H1 (cell line): Measurements from ENCODE around the gene LCLAT1. TPM values are rescaled to one million over a fixed set of nuclear protein-coding genes. Genes with fewer than 3 reads are reported as not detected.

Experiments
- CTCF ChIA-PET: fragments of 300-600 bp; sonication (Branson Sonifier 250); formaldehyde crosslinking; loops from one replicate; lab custom pipeline; 2021; ENCODE audit not compliant: partially characterized antibody; lab: Charles Lee
- POLR2A ChIA-PET: fragments of 300-600 bp; sonication (Branson Sonifier 250); formaldehyde crosslinking; loops from one replicate; lab custom pipeline; 2021; ENCODE audit warnings: inconsistent platforms; ENCODE audit not compliant: partially characterized antibody; lab: Charles Lee
- DNase-seq, 2 experiments: peaks; one replicate each; pipeline versions ENCODE4 v3.0.0 to v3.0.0-alpha.2; 2010 to 2022; ENCODE audit warnings: low spot score in 2 of 2, low read depth in 1 of 2, mixed read lengths in 1 of 2
- FAIRE-seq: peaks from 2 replicates; lab custom pipeline; 2011; peaks lifted over from hg19 to GRCh38; lab: Jason Lieb, UNC
- H2AFZ ChIP-seq: 2 replicates; pipeline ENCODE4 v1.8.1; 2012; ENCODE audit warnings: low read length, inconsistent platforms
- H2AK5ac ChIP-seq: 2 replicates; pipeline ENCODE4 v1.6.1; 2013; ENCODE audit warnings: low read depth, low read length
- H2BK120ac ChIP-seq: replicated peaks from 2 replicates; pipeline ENCODE3; 2013; ENCODE audit warnings: low read depth, low read length, inconsistent platforms
- H2BK12ac ChIP-seq: 2 replicates; pipeline ENCODE4 v1.6.1; 2013; ENCODE audit warnings: low read depth, low read length
- H2BK15ac ChIP-seq: 2 replicates; pipeline ENCODE4 v1.6.1; 2013; ENCODE audit warnings: low read length
- H2BK20ac ChIP-seq: 2 replicates; pipeline ENCODE4 v1.6.1; 2013; ENCODE audit warnings: low read length
- H2BK5ac ChIP-seq: 2 replicates; pipeline ENCODE4 v1.6.1; 2013; ENCODE audit warnings: low read depth, low read length
- H3K14ac ChIP-seq: 2 replicates; pipeline ENCODE4 v1.6.1; 2013; ENCODE audit warnings: inconsistent platforms; ENCODE audit not compliant: insufficient read length
- H3K18ac ChIP-seq: 2 replicates; pipeline ENCODE4 v1.6.1; 2013; ENCODE audit warnings: low read length; ENCODE audit errors: extremely low read depth
- H3K23ac ChIP-seq: 2 replicates; pipeline ENCODE4 v1.6.1; 2013; ENCODE audit warnings: inconsistent platforms; ENCODE audit not compliant: insufficient read length
- H3K23me2 ChIP-seq: 2 replicates; pipeline ENCODE4 v1.6.1; 2013; ENCODE audit warnings: low read depth, low read length
- H3K27ac ChIP-seq: 2 replicates; pipeline ENCODE4 v1.6.1; 2011; ENCODE audit warnings: low read depth, low read length, inconsistent platforms
- H3K27me3 ChIP-seq, 4 experiments: replicated peaks in 1 of 4; 1 replicate in 1 of 4; 2 replicates in 3 of 4; pipeline versions ENCODE4 v1.6.1 to v1.8.1; 2011 to 2013; ENCODE audit warnings: low read length in 3 of 4, mild to moderate bottlenecking in 3 of 4, inconsistent platforms in 2 of 4, mixed read lengths in 2 of 4, moderate library complexity in 1 of 4; ENCODE audit not compliant: control insufficient read depth in 3 of 4, insufficient read depth in 3 of 4; ENCODE audit errors: extremely low read depth in 1 of 4
- H3K36me3 ChIP-seq, 4 experiments: 2 replicates each; pipeline versions ENCODE4 v1.6.1 to v1.8.1; 2011 to 2013; ENCODE audit warnings: mild to moderate bottlenecking in 4 of 4, low read length in 3 of 4, moderate library complexity in 2 of 4, control low read depth in 1 of 4, inconsistent platforms in 1 of 4; ENCODE audit not compliant: insufficient read depth in 4 of 4, control insufficient read depth in 2 of 4
- H3K4ac ChIP-seq: replicated peaks from 2 replicates; pipeline ENCODE3; 2013; ENCODE audit warnings: low read length, low read depth, mixed read lengths, inconsistent platforms; ENCODE audit not compliant: insufficient read length
- H3K4me1 ChIP-seq, 4 experiments: replicated peaks in 1 of 4; 1 replicate in 1 of 4; 2 replicates in 3 of 4; pipeline versions ENCODE4 v1.6.1 to v1.8.1; 2011 to 2013; ENCODE audit warnings: low read length in 3 of 4, inconsistent platforms in 2 of 4, mixed read lengths in 1 of 4; ENCODE audit not compliant: insufficient read depth in 4 of 4, control insufficient read depth in 3 of 4
- H3K4me2 ChIP-seq, 2 experiments: 2 replicates each; pipeline versions ENCODE4 v1.6.1 to v1.8.1; 2011 to 2013; ENCODE audit warnings: low read depth in 2 of 2, low read length in 2 of 2, control low read depth in 1 of 2, inconsistent platforms in 1 of 2, mild to moderate bottlenecking in 1 of 2; ENCODE audit not compliant: insufficient read depth in 1 of 2
- H3K4me3 ChIP-seq, 4 experiments: fragments of 200-600, 300-600 bp in 1 of 4; sonication (generic), shearing (Covaris generic), sonication (Bioruptor Twin) in 1 of 4; 2 replicates each; pipeline versions ENCODE4 v1.5.1 to v1.8.1; 2011 to 2016; ENCODE audit warnings: low read length in 4 of 4, low read depth in 3 of 4, control low read depth in 2 of 4, inconsistent platforms in 2 of 4, mild to moderate bottlenecking in 2 of 4, mixed read lengths in 1 of 4, moderate library complexity in 1 of 4; ENCODE audit not compliant: insufficient read depth in 2 of 4; ENCODE audit errors: extremely low read depth in 1 of 4
- H3K56ac ChIP-seq: replicated peaks from 2 replicates; pipeline ENCODE3; 2013; ENCODE audit warnings: low read depth, mild to moderate bottlenecking, mixed read lengths, low read length, inconsistent platforms; ENCODE audit not compliant: insufficient read length
- H3K79me1 ChIP-seq: 2 replicates; pipeline ENCODE4 v1.6.1; 2013; ENCODE audit warnings: low read depth, low read length, control low read depth
- H3K79me2 ChIP-seq, 2 experiments: 2 replicates each; pipeline versions ENCODE4 v1.6.1 to v1.8.1; 2012 to 2013; ENCODE audit warnings: low read length in 2 of 2, mild to moderate bottlenecking in 2 of 2, inconsistent platforms in 1 of 2; ENCODE audit not compliant: insufficient read depth in 2 of 2, control insufficient read depth in 1 of 2
- H3K9ac ChIP-seq, 4 experiments: replicated peaks in 1 of 4; 1 replicate in 1 of 4; 2 replicates in 3 of 4; pipeline versions ENCODE4 v1.6.1 to v1.8.1; 2011 to 2013; ENCODE audit warnings: low read depth in 3 of 4, low read length in 3 of 4, control low read depth in 2 of 4, mild to moderate bottlenecking in 2 of 4, moderate library complexity in 2 of 4, inconsistent platforms in 1 of 4; ENCODE audit errors: extremely low read depth in 1 of 4
- H3K9me3 ChIP-seq, 2 experiments: 2 replicates each; pipeline versions ENCODE4 v1.6.1 to v1.8.1; 2012 to 2013; ENCODE audit warnings: mild to moderate bottlenecking in 2 of 2, moderate library complexity in 2 of 2, control low read depth in 1 of 2, inconsistent platforms in 1 of 2, low read depth in 1 of 2, low read length in 1 of 2, mixed read lengths in 1 of 2; ENCODE audit not compliant: insufficient read depth in 2 of 2
- H4K20me1 ChIP-seq, 2 experiments: replicated peaks in 1 of 2; 2 replicates each; pipeline versions ENCODE3 to v1.8.1; 2011 to 2013; ENCODE audit warnings: inconsistent platforms in 2 of 2, low read length in 2 of 2, mild to moderate bottlenecking in 1 of 2; ENCODE audit not compliant: insufficient read depth in 2 of 2, control insufficient read depth in 1 of 2
- H4K5ac ChIP-seq: 2 replicates; pipeline ENCODE4 v1.6.1; 2013; ENCODE audit warnings: low read length, low read depth, mixed read lengths, inconsistent platforms; ENCODE audit not compliant: insufficient read length
- H4K8ac ChIP-seq: 2 replicates; pipeline ENCODE4 v1.8.0; 2013; ENCODE audit warnings: mild to moderate bottlenecking, moderate library complexity, low read length, inconsistent platforms; ENCODE audit not compliant: insufficient read depth; ENCODE audit errors: extremely low read depth
- H4K91ac ChIP-seq: replicated peaks from 2 replicates; pipeline ENCODE3; 2013; ENCODE audit warnings: low read length, mixed read lengths, inconsistent platforms; ENCODE audit not compliant: insufficient read length
- BRCA1 ChIP-seq: IDR thresholded peaks from 2 replicates; pipeline ENCODE4 v1.6.1; 2012; ENCODE audit warnings: low read depth, low read length, improper control_type of control experiment
- CHD2 ChIP-seq: IDR thresholded peaks from 2 replicates; pipeline ENCODE4 v1.6.1; 2012; ENCODE audit warnings: low read length, improper control_type of control experiment
- EP300 ChIP-seq, 2 experiments: IDR thresholded peaks; 1 replicate in 1 of 2; 2 replicates in 1 of 2; pipeline ENCODE4 v1.6.1; 2011 to 2012; ENCODE audit warnings: low read depth in 2 of 2, low read length in 2 of 2, mild to moderate bottlenecking in 2 of 2, borderline replicate concordance in 1 of 2, inconsistent platforms in 1 of 2, moderate library complexity in 1 of 2
- POU5F1 ChIP-seq: IDR thresholded peaks from 2 replicates; pipeline ENCODE4 v1.6.1; 2011; ENCODE audit warnings: low read depth, mild to moderate bottlenecking, low read length, moderate library complexity
- SRF ChIP-seq: IDR thresholded peaks from 2 replicates; pipeline ENCODE4 v1.6.1; 2011; ENCODE audit warnings: mild to moderate bottlenecking, low read depth, low read length, moderate library complexity
- TAF1 ChIP-seq: IDR thresholded peaks from 2 replicates; pipeline ENCODE4 v1.6.1; 2011; ENCODE audit warnings: mild to moderate bottlenecking, low read depth, low read length
- WGBS, 2 experiments: shearing (Covaris generic) in 1 of 2; methylation state at CpG; one replicate each; pipeline versions ENCODE4 v1.1.6 to v1.1.7; 2013 to 2015; ENCODE audit warnings: low lambda C conversion rate in 2 of 2, mixed read lengths in 2 of 2, inconsistent platforms in 1 of 2, low coverage in 1 of 2, missing lambda C conversion rate in 1 of 2; ENCODE audit not compliant: insufficient replicate concordance in 2 of 2, insufficient coverage in 1 of 2, insufficient read length in 1 of 2; ENCODE audit errors: extremely low coverage in 1 of 2, missing lambda C conversion rate in 1 of 2; 5-methylcytosine and 5-hydroxymethylcytosine counted together
- polyA plus RNA-seq, 7 experiments: library from polyadenylated mRNA; depleted of rRNA in 3 of 7; stranded (reverse) in 5 of 7; unstranded in 2 of 7; fragments of >200 nt in 5 of 7; fragments of 200-250 nt in 2 of 7; gene quantifications; 1 replicate in 5 of 7; 2 replicates in 1 of 7; 4 replicates in 1 of 7; pipeline versions ENCODE4 v1.2.1 to v1.2.3, GENCODE V29; 2011 to 2013; ENCODE audit warnings: missing spikeins in 2 of 7, mixed read lengths in 2 of 7
- total RNA-seq: library from RNA; stranded (reverse); fragmentation: NEBNext Ultra II Directional; extraction: Animal tissue kit (Norgen Biotek cat#: 25700); gene quantifications from 2 replicates; pipeline ENCODE4 v1.2.1, GENCODE V29; 2021

The LCLAT1 gene
- total and polyA plus RNA-seq, 2 of the 8 experiments (the other 6 are each of a cell fraction or from before 2014, with no cell fraction given), result 7.6 to 22.0 TPM

- H2BK120ac ChIP-seq, result no peak overlapping the region
- WGBS, 2 experiments, result 89% methylated on average over 4 of the region's 4 CpGs; no CpG with 5 or more reads in 1 of the 2 experiments
- no peak overlapping the region for H4K8ac ChIP-seq
- no peak for TF ChIP-seq TAF1
- TF ChIP-seq POU5F1, result no peak
- TF ChIP-seq SRF, result no peak
- no peak for TF ChIP-seq BRCA1
- TF ChIP-seq EP300 (IDR thresholded peaks at IDR 0.05; ENCODE audit: borderline replicate concordance in 1 of 2, low read depth in 2 of 2, low read length in 2 of 2), result no peak
- no peak for TF ChIP-seq CHD2
- TF ChIP-seq, all 59 proteins: peak for 0
- 0 out of 2 replicates have a peak, but pooled peaks cover 1% of the 10 kb centered on the region for H3K23me2 ChIP-seq
- no peak overlapping the region for H3K9ac ChIP-seq
- no peaks in the 10 kb centered on the region for H3K9me3 ChIP-seq
- no peaks in the 10 kb centered on the region for H4K20me1 ChIP-seq
- H3K56ac ChIP-seq, result no peak overlapping the region
- no peaks in the 10 kb centered on the region for H3K79me1 ChIP-seq
- H3K4me3 ChIP-seq, result no peak overlapping the region
- H3K18ac ChIP-seq, result no peak overlapping the region
- H2BK5ac ChIP-seq, result no peak overlapping the region
- no peaks in the 10 kb centered on the region for H3K36me3 ChIP-seq
- H2BK15ac ChIP-seq, result no peak overlapping the region
- H3K4ac ChIP-seq, result no peak overlapping the region
- H2AFZ ChIP-seq, result no peak overlapping the region
- H3K4me1 ChIP-seq, result no peaks in the 10 kb centered on the region
- no peak overlapping the region for H4K91ac ChIP-seq
- H2BK12ac ChIP-seq, result no peak overlapping the region
- no peak for FAIRE-seq
- H3K4me2 ChIP-seq, result no peak overlapping the region
- DNase-seq, result no peak
- no peak overlapping the region for H3K27ac ChIP-seq
- ChIA-PET POLR2A (no interaction called here), CTCF (interaction anchor here (1.0 to 2.4 kb wide), 3 partner anchors 11 to 26 kb away, joined by 3 to 12 read pairs (median 11); no protein-coding TSS in a partner anchor)
- H4K5ac ChIP-seq, result no peak overlapping the region
- H3K79me2 ChIP-seq, result no peaks in the 10 kb centered on the region
- H3K27me3 ChIP-seq, result 0 out of 7 replicates have a peak, but pooled peaks cover 0 to 2% (median 0%) of the 10 kb centered on the region in 4 experiments
- no peak overlapping the region for H2BK20ac ChIP-seq
- no peak overlapping the region for H2AK5ac ChIP-seq
- H3K14ac ChIP-seq, result no peak overlapping the region
- H3K23ac ChIP-seq, result no peak overlapping the region
Observed at GRCh38 chr2:30663321-30663720, 216.3 kb downstream of the LCLAT1 start.
